ENCODE measurements around the gene MIGA1. TPM values are rescaled to one million over a fixed set of nuclear protein-coding genes. Genes with fewer than 3 reads are reported as not detected.
"Not testable (repeated sequence)": the region's sequence is repeated elsewhere in the genome, so short reads cannot be mapped to it uniquely, and the experiment has no call there.

Gene MIGA1, protein sequence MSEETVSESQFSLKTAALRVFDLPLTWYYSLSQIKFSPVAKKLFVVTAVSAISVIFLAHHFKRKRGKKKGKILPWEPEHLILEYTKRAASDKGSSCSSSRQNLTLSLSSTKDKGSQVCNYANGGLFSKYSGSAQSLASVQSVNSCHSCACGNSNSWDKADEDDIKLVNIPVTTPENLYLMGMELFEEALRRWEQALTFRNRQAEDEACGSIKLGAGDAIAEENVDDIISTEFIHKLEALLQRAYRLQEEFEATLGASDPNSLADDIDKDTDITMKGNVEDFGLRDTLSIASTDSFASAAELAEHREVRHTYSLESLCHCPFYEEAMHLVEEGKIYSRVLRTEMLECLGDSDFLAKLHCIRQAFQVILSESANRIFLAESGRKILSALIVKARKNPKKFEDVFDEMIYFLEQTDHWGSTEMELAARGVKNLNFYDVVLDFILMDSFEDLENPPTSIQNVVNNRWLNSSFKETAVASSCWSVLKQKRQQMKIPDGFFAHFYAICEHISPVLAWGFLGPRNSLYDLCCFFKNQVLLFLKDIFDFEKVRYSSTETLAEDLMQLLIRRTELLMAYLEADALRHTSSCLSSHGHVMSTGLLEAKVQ
- total RNA-seq, result 8.6 and 9.2 TPM in 2 replicates

DNA sequence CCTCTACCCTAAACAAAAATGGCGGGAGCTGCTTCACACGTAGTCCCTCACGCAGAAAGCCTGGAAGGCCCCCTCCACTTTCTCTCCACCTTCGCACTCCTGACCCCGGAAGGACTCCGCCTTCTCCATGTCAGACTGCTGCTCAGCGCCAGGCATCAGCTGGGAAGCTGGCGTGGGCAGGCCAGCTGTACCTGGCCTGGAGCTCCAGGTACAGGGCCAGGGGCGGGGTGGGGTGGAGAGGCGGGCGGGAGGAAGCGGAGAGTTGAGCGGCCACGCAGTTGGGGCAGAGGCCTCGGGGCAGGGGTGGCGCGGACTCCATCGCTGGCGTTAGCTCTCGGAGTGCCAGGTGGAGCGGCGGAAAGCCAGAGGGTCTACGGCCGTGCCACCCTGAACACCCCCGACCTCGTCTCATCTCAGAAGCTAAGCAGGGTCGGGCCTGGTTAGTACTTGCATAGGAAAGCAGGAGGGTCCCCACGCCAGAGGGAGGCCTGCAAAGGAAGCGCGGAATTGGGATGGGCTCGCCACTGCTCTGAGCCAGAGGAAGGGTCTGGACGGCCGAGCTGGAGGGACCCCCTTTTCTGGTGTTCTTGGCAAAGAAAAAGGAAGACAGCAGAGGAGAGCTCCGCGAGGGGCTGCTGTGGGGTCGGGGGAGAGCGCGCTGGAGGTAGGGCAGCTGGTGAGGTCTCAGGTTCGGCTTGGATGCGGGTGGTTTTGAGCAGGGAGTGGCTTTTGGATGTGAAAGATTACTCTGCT lies at the start of gene MIGA1:
Gene MIGA1, plus strand, starts transcription at position 121 of the 753 bp plus-strand sequence. CDS start 3,604 bp downstream, outside the sequence.
- intact Hi-C loops (cut with micrococcal nuclease), result loop anchor here (1.0 to 10.0 kb wide), 5 partner anchors 20 to 560 kb away; partner anchors contain the start of genes FUBP1, PIGK, USP33 and ZZZ3

GRCh38 chr1:77732090-77732489 lies 47.4 kb upstream of the MIGA1 start:
- intact Hi-C loops (cut with micrococcal nuclease), result no loop called here

GRCh38 chr1:77739235-77739634 lies 40.2 kb upstream of the MIGA1 start:
- intact Hi-C loops (cut with micrococcal nuclease), result no loop called here

DNA sequence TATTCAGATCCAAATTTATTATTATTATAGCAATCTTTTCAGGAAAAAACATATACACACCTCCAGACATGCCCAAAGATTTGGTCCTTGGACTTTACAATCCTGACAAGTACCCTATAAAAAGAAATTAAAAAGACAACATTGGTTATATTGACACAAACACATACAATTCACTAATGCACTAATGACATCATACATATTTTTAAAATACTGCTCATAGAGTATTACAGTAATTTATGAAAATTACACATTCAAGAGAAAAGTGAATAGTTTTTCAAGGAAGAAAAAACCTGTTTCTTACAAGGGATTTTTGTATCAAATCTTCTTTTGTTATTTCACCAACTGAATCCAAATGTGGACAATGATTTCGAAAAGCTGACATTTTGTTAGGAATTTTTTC lies 38.1 kb upstream of the MIGA1 start:
- intact Hi-C loops (cut with micrococcal nuclease), result no loop called here

DNA sequence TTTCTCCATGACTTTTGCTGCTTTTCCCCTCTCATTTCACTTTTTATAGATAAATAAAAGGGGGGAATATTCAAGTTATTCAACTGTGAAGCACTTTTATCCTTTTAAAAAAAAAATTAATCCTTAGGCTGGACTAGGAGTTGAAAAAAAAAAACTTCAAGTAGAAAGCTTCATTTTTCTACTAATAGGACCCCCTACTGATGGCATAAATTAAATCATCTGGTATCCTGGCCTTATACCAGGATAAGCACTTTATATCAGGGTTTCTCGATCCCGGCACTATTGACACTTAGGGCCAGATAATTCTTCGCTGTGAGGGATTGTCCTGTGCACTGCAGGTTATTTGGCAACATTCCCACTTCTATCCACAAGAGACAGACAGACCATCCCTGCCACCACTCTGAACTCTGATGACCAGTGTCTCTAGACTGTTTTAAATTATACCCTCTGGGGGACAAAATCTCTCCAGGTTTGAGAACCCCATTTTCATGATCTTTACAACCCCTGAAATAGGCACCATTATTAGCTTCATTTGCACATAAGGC lies 37.4 kb upstream of the MIGA1 start:
- intact Hi-C loops (cut with micrococcal nuclease), result no loop called here

- intact Hi-C loops (cut with micrococcal nuclease), result no loop called here
Measured at GRCh38 chr1:77744576-77744975, 34.9 kb upstream of the MIGA1 start.

GRCh38 chr1:77749489-77749888 lies 30.0 kb upstream of the MIGA1 start:
- intact Hi-C loops (cut with micrococcal nuclease), result not testable (repeated sequence)

GRCh38 chr1:77756052-77756754 lies 23.2 kb upstream of the MIGA1 start:
- intact Hi-C loops (cut with micrococcal nuclease), result loop anchor here (5.0 to 10.0 kb wide), 2 partner anchors 359 to 1969 kb away; partner anchors contain the start of gene RABGGTB

GRCh38 chr1:77757066-77757584 lies 22.3 kb upstream of the MIGA1 start:
- intact Hi-C loops (cut with micrococcal nuclease), result loop anchor here (5.0 to 10.0 kb wide), 2 partner anchors 358 to 1970 kb away; partner anchors contain the start of gene RABGGTB

DNA sequence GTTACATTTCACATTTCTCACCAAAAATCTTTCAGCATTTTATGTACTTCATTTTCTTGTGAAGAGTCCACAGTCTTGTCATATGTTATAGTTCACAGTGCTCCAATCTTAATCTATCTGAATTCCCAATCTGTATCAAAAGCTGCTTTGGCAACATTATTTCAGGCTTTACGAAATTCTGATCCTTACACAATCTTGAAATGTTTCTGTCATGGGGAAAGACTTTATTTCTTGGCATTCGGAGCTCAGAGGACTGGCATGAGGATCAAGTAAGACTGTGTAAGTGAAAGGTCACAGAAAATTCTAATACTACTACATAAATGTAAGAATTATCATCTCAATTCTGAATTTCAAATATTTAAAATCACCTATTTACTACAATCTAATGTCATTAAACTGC lies 21.8 kb upstream of the MIGA1 start:
- intact Hi-C loops (cut with micrococcal nuclease), result loop anchor here (2.0 to 10.0 kb wide), 3 partner anchors 357 to 1970 kb away; partner anchors contain the start of genes PIGK and RABGGTB

DNA sequence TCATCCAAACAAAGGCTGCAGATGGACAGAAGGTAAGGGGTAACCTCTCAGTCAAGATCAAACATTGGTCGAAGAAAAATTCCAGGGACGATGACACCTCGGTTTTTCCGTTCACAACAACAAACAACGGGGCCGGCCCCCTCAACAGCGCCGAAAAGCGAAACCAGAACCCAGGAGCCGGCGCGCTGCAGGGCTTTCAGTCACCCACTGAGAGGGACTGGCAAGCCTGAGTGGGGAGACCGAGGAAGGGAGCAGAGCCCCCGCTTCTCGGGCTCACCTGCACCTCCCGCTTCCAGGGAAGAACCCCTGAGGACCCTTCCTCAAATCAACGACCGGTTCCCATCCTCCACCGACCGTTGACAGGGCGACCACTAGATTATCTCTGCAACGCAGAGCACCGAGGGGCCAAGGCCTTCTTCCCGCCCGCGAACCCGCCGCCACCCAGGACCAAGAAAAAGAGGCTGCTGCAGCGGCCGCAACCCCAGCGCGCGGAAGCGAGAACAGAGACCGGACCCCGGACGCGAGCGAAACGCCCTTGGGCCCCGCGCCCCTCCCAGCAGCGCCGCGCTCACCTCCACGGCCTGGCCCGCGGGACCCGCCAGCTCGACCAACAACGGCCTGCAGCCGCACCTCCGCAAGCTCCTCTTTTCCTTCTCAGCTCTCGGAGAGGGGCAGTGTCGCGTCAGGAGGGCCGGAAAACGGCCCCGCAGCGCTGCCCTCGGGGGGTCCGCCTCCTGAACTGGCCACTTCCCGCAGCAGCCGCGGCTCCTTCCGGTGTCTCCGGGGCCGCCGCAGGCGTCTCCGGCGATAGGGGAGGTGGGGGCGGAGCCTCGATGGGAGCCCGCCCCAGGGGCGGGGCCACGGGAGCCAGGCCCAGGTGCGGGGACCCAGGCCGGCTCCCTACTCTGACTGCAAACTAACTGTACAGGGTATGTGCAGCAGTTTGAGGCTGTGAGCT lies 20.1 kb upstream of the MIGA1 start, which contains the start of gene USP33:
Gene USP33, minus strand, starts transcription at position 782 of the 958 bp plus-strand sequence. CDS start 18,155 bp downstream, outside the sequence.
- intact Hi-C loops (cut with micrococcal nuclease), result loop anchor here (1.0 to 10.0 kb wide), 7 partner anchors 20 to 1972 kb away; partner anchors contain the start of genes DNAJB4, FUBP1, MIGA1 and PIGK

- intact Hi-C loops (cut with micrococcal nuclease), result no loop called here
Measured at GRCh38 chr1:77762072-77762476, 17.4 kb upstream of the MIGA1 start.

GRCh38 chr1:77768006-77768405 lies 11.4 kb upstream of the MIGA1 start:
- intact Hi-C loops (cut with micrococcal nuclease), result no loop called here

GRCh38 chr1:77776007-77776700 lies 3.3 kb upstream of the MIGA1 start:
- intact Hi-C loops (cut with micrococcal nuclease), result loop anchor here (10.0 kb wide), 1 partner anchor 49 kb away; no protein-coding TSS in a partner anchor

GRCh38 chr1:77781683-77782082 lies 2.2 kb downstream of the MIGA1 start:
- intact Hi-C loops (cut with micrococcal nuclease), result no loop called here

- intact Hi-C loops (cut with micrococcal nuclease), result no loop called here
Measured at GRCh38 chr1:77783141-77783540, 3.7 kb downstream of the MIGA1 start.

- intact Hi-C loops (cut with micrococcal nuclease), result not testable (repeated sequence)
Measured at GRCh38 chr1:77786093-77786741, 6.8 kb downstream of the MIGA1 start.

DNA sequence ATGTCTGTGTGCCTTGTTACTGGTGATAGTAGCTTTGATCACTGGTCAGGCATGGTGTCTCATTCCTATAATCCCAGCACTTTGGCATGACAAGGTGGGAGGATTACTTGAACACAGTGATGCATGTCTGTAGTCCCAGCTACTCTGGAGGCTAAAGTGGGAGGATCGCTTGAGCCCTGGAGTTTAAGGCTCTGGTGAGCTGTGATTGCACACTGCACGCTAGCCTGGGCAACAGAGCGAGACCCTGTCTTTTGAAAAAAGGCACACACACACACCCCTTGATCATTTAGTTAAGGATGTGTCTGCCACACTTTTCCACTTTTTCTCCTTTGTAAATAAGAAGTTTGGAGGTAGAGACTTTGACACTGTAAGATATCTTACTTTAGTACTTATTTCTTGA lies 15.1 kb downstream of the MIGA1 start:
- intact Hi-C loops (cut with micrococcal nuclease), result no loop called here
